Naive thymus-derived CD4-positive, alpha-beta T cell (primary cell): Measurements from ENCODE around the gene PGC. TPM values are rescaled to one million over a fixed set of nuclear protein-coding genes. Genes with fewer than 3 reads are reported as not detected.

ENCODE experiments used
- ATAC-seq: fragments of 150-1000 bp; cut with Tn5 transposase; 2 replicates; pipeline ENCODE4 v1.10.0; 2021; ENCODE audit warnings: mild to moderate bottlenecking, moderate library complexity
- CTCF ChIA-PET: fragments of 350-600 bp; sonication (Branson Sonifier 250); formaldehyde crosslinking; loops from one replicate; lab custom pipeline; 2021; ENCODE audit warnings: antibody characterized with exemption; lab: Charles Lee
- POLR2A ChIA-PET: fragments of 350-600 bp; sonication (Branson Sonifier 250); formaldehyde crosslinking; loops from one replicate; lab custom pipeline; 2021; ENCODE audit warnings: antibody characterized with exemption, inconsistent platforms; lab: Charles Lee
- DNase-seq, 9 donors: peaks; one replicate each; pipeline versions ENCODE4 v3.0.0 to v3.0.0-alpha.2; 2020 to 2022; ENCODE audit warnings: mixed read lengths in 1 of 9
- H3K27ac ChIP-seq: one replicate; pipeline ENCODE4 v1.7.0; 2013; ENCODE audit warnings: mild to moderate bottlenecking, low read depth, low read length, moderate library complexity
- H3K27me3 ChIP-seq, 2 donors: one replicate each; pipeline ENCODE4 v1.7.0; 2013; ENCODE audit warnings: low read length in 2 of 2, mild to moderate bottlenecking in 2 of 2, moderate library complexity in 2 of 2; ENCODE audit not compliant: control insufficient read depth in 2 of 2, insufficient read depth in 2 of 2
- H3K36me3 ChIP-seq, 3 experiments: 1 replicate in 2 of 3; 2 replicates in 1 of 3; pipeline ENCODE4 v1.7.0; 2013; ENCODE audit warnings: low read length in 3 of 3, mild to moderate bottlenecking in 3 of 3, moderate library complexity in 1 of 3; ENCODE audit not compliant: insufficient read depth in 3 of 3, control insufficient read depth in 2 of 3
- H3K4me1 ChIP-seq, 2 donors: one replicate each; pipeline ENCODE4 v1.7.0; 2013; ENCODE audit warnings: low read length in 2 of 2, mild to moderate bottlenecking in 2 of 2, moderate library complexity in 1 of 2; ENCODE audit not compliant: control insufficient read depth in 2 of 2, insufficient read depth in 2 of 2
- H3K4me3 ChIP-seq: 2 replicates; pipeline ENCODE4 v1.7.0; 2013; ENCODE audit warnings: mild to moderate bottlenecking, low read length
- H3K9me3 ChIP-seq, 3 experiments: 1 replicate in 2 of 3; 2 replicates in 1 of 3; pipeline ENCODE4 v1.7.0; 2013; ENCODE audit warnings: low read length in 3 of 3; ENCODE audit not compliant: control insufficient read depth in 2 of 3
- H3K27ac Mint-ChIP-seq, 9 donors: one replicate each; pipeline ENCODE4 v1.8.0; 2020 to 2022; ENCODE audit warnings: mixed read lengths in 9 of 9, mild to moderate bottlenecking in 8 of 9, moderate library complexity in 5 of 9, inconsistent platforms in 2 of 9
- H3K27me3 Mint-ChIP-seq, 5 donors: one replicate each; pipeline ENCODE4 v1.8.0; 2021 to 2022; ENCODE audit warnings: mixed read lengths in 5 of 5, mild to moderate bottlenecking in 1 of 5
- H3K36me3 Mint-ChIP-seq, 5 donors: one replicate each; pipeline ENCODE4 v1.8.0; 2020 to 2022; ENCODE audit warnings: mixed read lengths in 5 of 5, mild to moderate bottlenecking in 3 of 5, inconsistent platforms in 1 of 5
- H3K4me1 Mint-ChIP-seq, 7 donors: one replicate each; pipeline ENCODE4 v1.8.0; 2020 to 2022; ENCODE audit warnings: mixed read lengths in 7 of 7, mild to moderate bottlenecking in 3 of 7, inconsistent platforms in 1 of 7
- H3K4me3 Mint-ChIP-seq, 10 donors: one replicate each; pipeline ENCODE4 v1.8.0; 2020 to 2022; ENCODE audit warnings: mild to moderate bottlenecking in 10 of 10, mixed read lengths in 10 of 10, moderate library complexity in 6 of 10, inconsistent platforms in 2 of 10
- H3K9me3 Mint-ChIP-seq, 11 donors: one replicate each; pipeline ENCODE4 v1.8.0; 2020 to 2022; ENCODE audit warnings: mixed read lengths in 11 of 11, mild to moderate bottlenecking in 4 of 11, inconsistent platforms in 1 of 11, moderate library complexity in 1 of 11
- intact Hi-C, 2 donors: fragments of 100-400 bp; cut with micrococcal nuclease; formaldehyde crosslinking; loops; one replicate each; pipeline ENCODE4 v1.15.1; 2023
- polyA plus RNA-seq, 2 donors: library from polyadenylated mRNA; unstranded; fragments of 300-500 nt; fragmentation: Illumina TruSeq; gene quantifications; one replicate each; pipeline ENCODE4 v1.2.3, GENCODE V29; 2021
- total RNA-seq, 6 experiments: library from RNA in 5 of 6; stranded (reverse) in 5 of 6; gene quantifications; 1 replicate in 5 of 6; 2 replicates in 1 of 6; pipeline ENCODE4 v1.2.3 and lab custom pipeline; 2021 to 2026

PGC gene
- total and polyA plus RNA-seq, 7 experiments from 2014 or later = not detected

- CTCF ChIA-PET = interaction anchor here (1.1 kb wide), 2 partner anchors 14 to 16 kb away, joined by 3 read pairs; no protein-coding TSS in a partner anchor
- peaks cover 0 to 1% (median 0%) of the 10 kb centered on the region in 11 donors for H3K9me3 Mint-ChIP-seq
Observed at GRCh38 chr6:41720262-41720620, 27.0 kb downstream of the PGC start.

GRCh38 chr6:41719436-41720261, 27.5 kb downstream of the PGC start:
- H3K27ac ChIP-seq = no peak overlapping the region
- no peak overlapping the region for H3K4me3 Mint-ChIP-seq
- CTCF ChIA-PET = interaction anchor here (1.1 kb wide), 2 partner anchors 14 to 16 kb away, joined by 3 read pairs; no protein-coding TSS in a partner anchor
- no peaks in the 10 kb centered on the region for H3K9me3 ChIP-seq
- ATAC-seq (no peak), DNase-seq (no peak)
- no peak overlapping the region for H3K4me3 ChIP-seq
- intact Hi-C loops = no loop called here
- no peaks in the 10 kb centered on the region for H3K27me3 Mint-ChIP-seq
- POLR2A ChIA-PET = no interaction called here
- H3K4me1 Mint-ChIP-seq = peaks cover 5 to 40% (median 22%) of the 10 kb centered on the region in 7 donors
- peaks cover 0 to 4% (median 0%) of the 10 kb centered on the region in 5 donors for H3K36me3 Mint-ChIP-seq
- H3K4me1 ChIP-seq = no peaks in the 10 kb centered on the region
- no peaks in the 10 kb centered on the region for H3K36me3 ChIP-seq
- peak overlapping the region in 1 of 9 donors; percentile 41 for H3K27ac Mint-ChIP-seq
- H3K27me3 ChIP-seq = no peaks in the 10 kb centered on the region
- peaks cover 0 to 1% (median 0%) of the 10 kb centered on the region in 11 donors for H3K9me3 Mint-ChIP-seq

More at GRCh38 chr6:41720262-41720620, 27.0 kb downstream of the PGC start:
- H3K27me3 ChIP-seq = no peaks in the 10 kb centered on the region
- Mint-ChIP-seq H3K36me3 (peaks cover 0 to 4% (median 0%) of the 10 kb centered on the region in 5 donors), H3K27ac (no peak overlapping the region), H3K4me1 (peaks cover 5 to 40% (median 22%) of the 10 kb centered on the region in 7 donors), H3K27me3 (no peaks in the 10 kb centered on the region), H3K4me3 (no peak overlapping the region)
- POLR2A ChIA-PET = interaction anchor here (0.6 kb wide), 1 partner anchor 560 kb away, joined by 3 read pairs; no protein-coding TSS in a partner anchor
- ATAC-seq = no peak
- intact Hi-C loops = no loop called here
- no peaks in the 10 kb centered on the region for H3K36me3 ChIP-seq
- no peaks in the 10 kb centered on the region for H3K9me3 ChIP-seq
- no peak overlapping the region for H3K27ac ChIP-seq
- no peak overlapping the region for H3K4me3 ChIP-seq
- no peaks in the 10 kb centered on the region for H3K4me1 ChIP-seq
- no peak for DNase-seq

GRCh38 chr6:41718828-41719227, 28.4 kb downstream of the PGC start:
- Mint-ChIP-seq H3K36me3 (peaks cover 0 to 4% (median 0%) of the 10 kb centered on the region in 5 donors), H3K27me3 (no peaks in the 10 kb centered on the region), H3K9me3 (peaks cover 0 to 1% (median 0%) of the 10 kb centered on the region in 11 donors), H3K4me3 (no peak overlapping the region), H3K4me1 (peaks cover 5 to 37% (median 18%) of the 10 kb centered on the region in 7 donors), H3K27ac (no peak overlapping the region)
- ATAC-seq (no peak), DNase-seq (no peak)
- Histone ChIP-seq H3K4me1 (no peaks in the 10 kb centered on the region), H3K27me3 (no peaks in the 10 kb centered on the region), H3K36me3 (no peaks in the 10 kb centered on the region), H3K27ac (no peak overlapping the region), H3K9me3 (no peaks in the 10 kb centered on the region), H3K4me3 (no peak overlapping the region)
- intact Hi-C loops = no loop called here
- ChIA-PET POLR2A (no interaction called here), CTCF (interaction anchor here (1.1 kb wide), 1 partner anchor 17 kb away, joined by 3 read pairs; no protein-coding TSS in a partner anchor)

GRCh38 chr6:41717392-41717736, 29.8 kb downstream of the PGC start:
- Mint-ChIP-seq H3K27me3 (no peaks in the 10 kb centered on the region), H3K4me1 (peaks cover 5 to 29% (median 18%) of the 10 kb centered on the region in 7 donors), H3K36me3 (peaks cover 0 to 4% (median 0%) of the 10 kb centered on the region in 5 donors), H3K27ac (no peak overlapping the region), H3K4me3 (no peak overlapping the region), H3K9me3 (peaks cover 0 to 1% (median 0%) of the 10 kb centered on the region in 11 donors)
- intact Hi-C loops = no loop called here
- no peak overlapping the region for H3K4me3 ChIP-seq
- H3K27ac ChIP-seq = no peak overlapping the region
- ChIA-PET POLR2A (interaction anchor here (0.6 kb wide), 1 partner anchor 1609 kb away, joined by 3 read pairs; no protein-coding TSS in a partner anchor), CTCF (no interaction called here)
- no peaks in the 10 kb centered on the region for H3K4me1 ChIP-seq
- no peaks in the 10 kb centered on the region for H3K36me3 ChIP-seq
- no peak for ATAC-seq
- H3K27me3 ChIP-seq = no peaks in the 10 kb centered on the region
- no peaks in the 10 kb centered on the region for H3K9me3 ChIP-seq
- DNase-seq = no peak

- ChIA-PET POLR2A (interaction anchor here (0.6 kb wide), 1 partner anchor 1610 kb away, joined by 3 read pairs; no protein-coding TSS in a partner anchor), CTCF (interaction anchor here (0.7 to 1.4 kb wide), 2 partner anchors 33 to 388 kb away, joined by 3 read pairs; no protein-coding TSS in a partner anchor)
- DNase-seq = no peak
- no peak overlapping the region for H3K27ac ChIP-seq
- Mint-ChIP-seq H3K27me3 (no peaks in the 10 kb centered on the region), H3K4me3 (no peak overlapping the region), H3K4me1 (peaks cover 5 to 29% (median 18%) of the 10 kb centered on the region in 7 donors), H3K9me3 (peaks cover 0 to 1% (median 0%) of the 10 kb centered on the region in 11 donors), H3K36me3 (peaks cover 0 to 4% (median 0%) of the 10 kb centered on the region in 5 donors), H3K27ac (peak overlapping the region in 1 of 9 donors; percentile 13)
- ATAC-seq = no peak
- no peaks in the 10 kb centered on the region for H3K36me3 ChIP-seq
- H3K27me3 ChIP-seq = no peaks in the 10 kb centered on the region
- H3K4me3 ChIP-seq = no peak overlapping the region
- intact Hi-C loops = no loop called here
- H3K4me1 ChIP-seq = no peaks in the 10 kb centered on the region
- no peaks in the 10 kb centered on the region for H3K9me3 ChIP-seq
Observed at GRCh38 chr6:41716516-41717391, 30.4 kb downstream of the PGC start.

GRCh38 chr6:41715795-41716515, 31.2 kb downstream of the PGC start:
- ChIA-PET POLR2A (no interaction called here), CTCF (interaction anchor here (0.6 to 1.4 kb wide), 6 partner anchors 10 to 395 kb away, joined by 3 to 6 read pairs (median 3); no protein-coding TSS in a partner anchor)
- peaks cover 5 to 27% (median 17%) of the 10 kb centered on the region in 7 donors for H3K4me1 Mint-ChIP-seq
- H3K4me3 ChIP-seq = no peak overlapping the region
- H3K9me3 ChIP-seq = no peaks in the 10 kb centered on the region
- H3K9me3 Mint-ChIP-seq = peaks cover 0 to 1% (median 0%) of the 10 kb centered on the region in 11 donors
- intact Hi-C loops = no loop called here
- H3K4me1 ChIP-seq = no peaks in the 10 kb centered on the region
- DNase-seq = no peak
- no peaks in the 10 kb centered on the region for H3K36me3 ChIP-seq
- ATAC-seq = no peak
- no peak overlapping the region for H3K4me3 Mint-ChIP-seq
- H3K27me3 ChIP-seq = no peaks in the 10 kb centered on the region
- H3K36me3 Mint-ChIP-seq = peaks cover 0 to 4% (median 0%) of the 10 kb centered on the region in 5 donors
- peak overlapping the region in 3 of 9 donors; percentile 1 to 73 (median 40) for H3K27ac Mint-ChIP-seq
- H3K27ac ChIP-seq = no peak overlapping the region
- no peaks in the 10 kb centered on the region for H3K27me3 Mint-ChIP-seq
